PC-3 (cell line): Measurements from ENCODE around the gene PDZRN4. TPM values are rescaled to one million over a fixed set of nuclear protein-coding genes. Genes with fewer than 3 reads are reported as not detected.

Source experiments
- ATAC-seq: fragments of 200-7000 bp; cut with Tn5 transposase; 2 replicates; pipeline ENCODE4 v1.9.1; 2020; ENCODE audit warnings: mild to moderate bottlenecking, moderate library complexity
- BruUV-seq: library from RNA; stranded (reverse); fragments of 400-500 nt; replicated peaks from 2 replicates; lab custom pipeline; 2021; lab: Mats Ljungman, UMichigan
- CTCF ChIA-PET: fragments of 300-600 bp; sonication (Branson Sonifier 250); formaldehyde crosslinking; loops from one replicate; lab custom pipeline; 2022; ENCODE audit warnings: antibody characterized with exemption; lab: Charles Lee
- POLR2A ChIA-PET: fragments of 300-600 bp; sonication (Branson Sonifier 250); formaldehyde crosslinking; loops from one replicate; lab custom pipeline; 2022; ENCODE audit warnings: antibody characterized with exemption; ENCODE audit not compliant: unreplicated experiment; lab: Charles Lee
- DNase-seq: peaks from one replicate; pipeline ENCODE4 v3.0.0-alpha.2; 2015
- H2AFZ ChIP-seq: fragments of 300-600 bp; sonication (generic); 2 replicates; pipeline ENCODE4 v1.6.0; 2016; ENCODE audit warnings: antibody characterized with exemption, low read length
- H3F3A ChIP-seq: fragments of 300-600 bp; sonication (generic); one replicate; pipeline ENCODE4 v1.6.0; 2017; ENCODE audit warnings: antibody characterized with exemption, low read length, control low read depth, mild to moderate bottlenecking; ENCODE audit not compliant: unreplicated experiment
- H3K27ac ChIP-seq: fragments of 300-600 bp; sonication (generic); 2 replicates; pipeline ENCODE4 v1.5.1; 2016; ENCODE audit warnings: mild to moderate bottlenecking, low read length
- H3K27me3 ChIP-seq: fragments of 300-600 bp; sonication (generic); 2 replicates; pipeline ENCODE4 v1.6.1; 2016; ENCODE audit warnings: low read length, mixed read lengths
- H3K36me3 ChIP-seq: fragments of 300-600 bp; sonication (generic); 2 replicates; pipeline ENCODE4 v1.6.1; 2016; ENCODE audit warnings: low read depth, mixed run types, low read length, mixed read lengths
- H3K4me1 ChIP-seq: fragments of 300-600 bp; sonication (generic); 2 replicates; pipeline ENCODE4 v1.5.1; 2016; ENCODE audit warnings: low read length; ENCODE audit not compliant: insufficient read depth
- H3K4me2 ChIP-seq: fragments of 300-600 bp; sonication (generic); 2 replicates; pipeline ENCODE4 v1.6.0; 2016; ENCODE audit warnings: low read length
- H3K4me3 ChIP-seq: fragments of 300-600 bp; sonication (generic); 2 replicates; pipeline ENCODE4 v1.5.1; 2016; ENCODE audit warnings: mild to moderate bottlenecking, low read length, mixed read lengths
- H3K79me2 ChIP-seq: fragments of 300-600 bp; sonication (generic); 2 replicates; pipeline ENCODE4 v1.6.1; 2017; ENCODE audit warnings: low read length, mixed read lengths
- H3K9ac ChIP-seq: fragments of 300-600 bp; sonication (generic); 2 replicates; pipeline ENCODE4 v1.6.0; 2016; ENCODE audit warnings: mild to moderate bottlenecking, low read length
- H3K9me2 ChIP-seq: fragments of 300-600 bp; sonication (generic); replicated peaks from 2 replicates; pipeline ENCODE4 v1.6.1; 2016; ENCODE audit warnings: mixed run types, low read length, mixed read lengths
- H3K9me3 ChIP-seq: fragments of 300-600 bp; sonication (generic); 2 replicates; pipeline ENCODE4 v1.6.1; 2016; ENCODE audit warnings: low read length, mixed read lengths
- H4K20me1 ChIP-seq: fragments of 300-600 bp; sonication (generic); 2 replicates; pipeline ENCODE4 v1.6.1; 2016; ENCODE audit warnings: low read length, mixed read lengths
- EZH2 ChIP-seq: fragments of 300-600 bp; sonication (generic); IDR thresholded peaks from one replicate; pipeline ENCODE4 v1.6.1; 2017; ENCODE audit warnings: antibody characterized with exemption, mild to moderate bottlenecking, low read length; ENCODE audit not compliant: unreplicated experiment
- EZH2phosphoT487 ChIP-seq: fragments of 300-600 bp; sonication (generic); IDR thresholded peaks from 2 replicates; pipeline ENCODE4 v1.6.1; 2018; ENCODE audit warnings: mild to moderate bottlenecking, antibody characterized with exemption, low read length, borderline replicate concordance
- intact Hi-C: fragments of 100-400 bp; cut with micrococcal nuclease; formaldehyde crosslinking; loops from 2 replicates; pipeline ENCODE4 v1.9.0; 2023
- total RNA-seq: library from RNA; depleted of rRNA; stranded (reverse); fragments of >200 nt; gene quantifications from 2 replicates; pipeline ENCODE4 v1.2.3, GENCODE V29; 2014
- TF ChIP-seq, protein P1 (sequence below): fragments of 300-600 bp; sonication (generic); conservative IDR thresholded peaks from 2 replicates; pipeline ENCODE4 v1.5.1; 2017; ENCODE audit warnings: antibody characterized with exemption, low read depth, mild to moderate bottlenecking, low read length

Gene PDZRN4
- total RNA-seq, 1 experiment from 2014 or later: not detected

DNA sequence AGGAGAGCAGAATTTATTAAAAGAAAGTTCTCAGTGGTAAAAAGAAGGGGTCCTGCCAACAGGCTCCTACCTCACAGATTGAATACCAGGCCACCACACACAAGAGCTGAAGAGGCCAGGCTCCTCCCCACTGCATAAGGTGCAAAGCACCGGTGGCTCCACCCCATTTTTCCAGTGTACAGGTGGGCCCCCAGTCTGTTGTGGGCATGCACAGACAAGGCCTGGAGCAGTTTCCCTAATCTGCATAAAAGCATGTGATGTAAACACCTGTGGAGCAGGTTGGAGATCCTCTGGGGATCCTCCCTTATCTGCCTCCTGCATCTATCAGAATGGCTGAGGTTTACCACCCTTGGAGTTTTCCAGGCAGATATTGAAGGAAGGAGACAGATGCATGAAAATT lies 45.7 kb upstream of the PDZRN4 start:
- no TSS peak for BruUV-seq

DNA sequence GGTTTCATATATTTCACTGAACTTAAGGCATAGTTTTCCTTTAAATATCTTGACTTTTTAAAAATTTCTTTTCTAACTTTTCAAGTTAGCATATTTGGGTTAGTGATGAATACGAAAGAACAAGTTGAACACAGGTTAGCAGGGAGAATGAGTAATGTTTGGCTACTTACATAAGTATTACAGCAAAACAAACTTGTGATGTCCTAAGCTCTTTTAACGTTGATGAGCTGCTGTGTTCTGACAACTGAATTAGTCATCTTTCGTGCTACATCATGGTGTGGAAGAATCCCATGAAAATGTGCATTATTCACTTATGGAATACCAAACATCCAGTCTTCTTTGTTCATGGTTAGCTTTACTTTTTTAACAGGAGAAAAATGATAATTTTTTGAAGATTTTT lies 36.3 kb upstream of the PDZRN4 start:
- intact Hi-C loops: no loop called here
- Histone ChIP-seq H3K79me2 (no peaks in the 10 kb centered on the region), H3K4me3 (no peak overlapping the region), H3K27me3 (no peaks in the 10 kb centered on the region), H3K9ac (no peak overlapping the region), H3K36me3 (no peaks in the 10 kb centered on the region), H3K4me1 (no peaks in the 10 kb centered on the region), H2AFZ (no peak overlapping the region), H3K27ac (no peak overlapping the region), H3F3A (no peaks in the 10 kb centered on the region), H3K9me3 (no peaks in the 10 kb centered on the region), H4K20me1 (no peaks in the 10 kb centered on the region), H3K4me2 (no peak overlapping the region), H3K9me2 (no peaks in the 10 kb centered on the region)
- CTCF ChIA-PET: interaction anchor here (0.6 kb wide), 1 partner anchor 146 kb away, joined by 3 read pairs; no protein-coding TSS in a partner anchor
- TF ChIP-seq, protein P1, sequence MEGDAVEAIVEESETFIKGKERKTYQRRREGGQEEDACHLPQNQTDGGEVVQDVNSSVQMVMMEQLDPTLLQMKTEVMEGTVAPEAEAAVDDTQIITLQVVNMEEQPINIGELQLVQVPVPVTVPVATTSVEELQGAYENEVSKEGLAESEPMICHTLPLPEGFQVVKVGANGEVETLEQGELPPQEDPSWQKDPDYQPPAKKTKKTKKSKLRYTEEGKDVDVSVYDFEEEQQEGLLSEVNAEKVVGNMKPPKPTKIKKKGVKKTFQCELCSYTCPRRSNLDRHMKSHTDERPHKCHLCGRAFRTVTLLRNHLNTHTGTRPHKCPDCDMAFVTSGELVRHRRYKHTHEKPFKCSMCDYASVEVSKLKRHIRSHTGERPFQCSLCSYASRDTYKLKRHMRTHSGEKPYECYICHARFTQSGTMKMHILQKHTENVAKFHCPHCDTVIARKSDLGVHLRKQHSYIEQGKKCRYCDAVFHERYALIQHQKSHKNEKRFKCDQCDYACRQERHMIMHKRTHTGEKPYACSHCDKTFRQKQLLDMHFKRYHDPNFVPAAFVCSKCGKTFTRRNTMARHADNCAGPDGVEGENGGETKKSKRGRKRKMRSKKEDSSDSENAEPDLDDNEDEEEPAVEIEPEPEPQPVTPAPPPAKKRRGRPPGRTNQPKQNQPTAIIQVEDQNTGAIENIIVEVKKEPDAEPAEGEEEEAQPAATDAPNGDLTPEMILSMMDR: no peak
- no peak for TF ChIP-seq EZH2phosphoT487
- no peak for TF ChIP-seq EZH2
- 0 out of 2 replicates have a peak, but pooled peaks have one; percentile 22 for ATAC-seq
- peak; percentile 61 for DNase-seq
- no TSS peak for BruUV-seq
- POLR2A ChIA-PET: no interaction called here

More for the DNA sequence above, 45.7 kb upstream of the PDZRN4 start:
- Histone ChIP-seq H3K9ac (no peak overlapping the region), H3K27ac (no peak overlapping the region), H2AFZ (no peak overlapping the region), H3K9me3 (no peaks in the 10 kb centered on the region), H4K20me1 (no peaks in the 10 kb centered on the region), H3K4me3 (no peak overlapping the region), H3K9me2 (no peaks in the 10 kb centered on the region), H3K27me3 (no peaks in the 10 kb centered on the region), H3F3A (no peaks in the 10 kb centered on the region), H3K4me1 (0 out of 2 replicates have a peak, but pooled peaks cover 5% of the 10 kb centered on the region), H3K36me3 (no peaks in the 10 kb centered on the region), H3K4me2 (no peak overlapping the region), H3K79me2 (no peaks in the 10 kb centered on the region)
- intact Hi-C loops: no loop called here
- CTCF ChIA-PET: no interaction called here
- TF ChIP-seq EZH2phosphoT487 (no peak), EZH2 (no peak)
- TF ChIP-seq, protein P1: no peak
- POLR2A ChIA-PET: no interaction called here
- DNase-seq (no peak), ATAC-seq (no peak)

DNA sequence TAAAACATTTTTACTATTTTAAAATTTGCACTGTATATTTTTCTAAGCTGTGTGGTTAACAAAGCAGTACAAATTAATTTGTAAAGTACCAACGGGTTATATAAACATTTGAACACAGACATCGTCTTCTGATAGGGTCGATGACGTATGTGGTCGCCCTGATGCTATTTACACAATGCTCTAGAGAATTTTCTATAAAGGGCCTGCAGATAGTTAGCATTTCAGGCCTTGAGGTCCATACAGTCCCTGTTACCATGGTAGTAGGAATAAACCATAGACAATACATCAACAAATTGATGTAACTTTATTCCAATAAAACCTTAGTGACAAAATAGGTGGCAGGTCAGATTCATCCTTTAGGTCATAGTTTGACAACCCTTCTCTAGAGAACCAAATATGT lies 25.7 kb upstream of the PDZRN4 start:
- no peak for TF ChIP-seq EZH2
- TF ChIP-seq, protein P1: no peak
- no peak for TF ChIP-seq EZH2phosphoT487
- POLR2A ChIA-PET: no interaction called here

More for the DNA sequence above, 25.7 kb upstream of the PDZRN4 start:
- Histone ChIP-seq H3F3A (no peaks in the 10 kb centered on the region), H3K27ac (no peak overlapping the region), H3K4me3 (no peak overlapping the region), H4K20me1 (no peaks in the 10 kb centered on the region), H3K27me3 (peaks cover 14% of the 10 kb centered on the region; the same call in 1 of the 2 replicates), H3K4me2 (no peak overlapping the region), H3K9me2 (no peaks in the 10 kb centered on the region), H3K79me2 (no peaks in the 10 kb centered on the region), H3K9ac (no peak overlapping the region), H2AFZ (no peak overlapping the region), H3K4me1 (no peaks in the 10 kb centered on the region), H3K36me3 (no peaks in the 10 kb centered on the region), H3K9me3 (no peaks in the 10 kb centered on the region)
- intact Hi-C loops: no loop called here
- CTCF ChIA-PET: no interaction called here
- BruUV-seq: no TSS peak
- no peak for DNase-seq
- ATAC-seq: no peak
